ENCODE measurements around the gene CYP4F3.

CYP4F3 gene

GRCh38 chr19:15671237-15671821 is 30.6 kb downstream of the CYP4F3 start:
- TF ChIP-seq PATZ1 (CRISPR knock-in tag; IDR thresholded peaks at IDR 0.05; ENCODE audit: borderline replicate concordance) (no peak), GLIS3 (CRISPR knock-in tag; IDR thresholded peaks at IDR 0.05) (no peak), PPARA (CRISPR knock-in tag; IDR thresholded peaks at IDR 0.05; ENCODE audit: borderline replicate concordance) (no peak), ZC3H10 (CRISPR knock-in tag; IDR thresholded peaks at IDR 0.05) (no peak), ZNF565 (CRISPR knock-in tag; conservative IDR thresholded peaks at IDR 0.05; ENCODE audit: low read depth) (no peak), ISL1 (CRISPR knock-in tag; IDR thresholded peaks at IDR 0.05) (no peak), CREB5 (CRISPR knock-in tag; IDR thresholded peaks at IDR 0.05; ENCODE audit: low read depth) (no peak), CSDC2 (CRISPR knock-in tag; IDR thresholded peaks at IDR 0.05) (no peak), ZFP30 (CRISPR knock-in tag; IDR thresholded peaks at IDR 0.05) (no peak), ZNF8 (CRISPR knock-in tag; IDR thresholded peaks at IDR 0.05) (no peak), TOX (CRISPR knock-in tag; IDR thresholded peaks at IDR 0.05; ENCODE audit: borderline replicate concordance) (no peak), ZNF70 (CRISPR knock-in tag; IDR thresholded peaks at IDR 0.05) (no peak)
- TF ChIP-seq, protein P1, sequence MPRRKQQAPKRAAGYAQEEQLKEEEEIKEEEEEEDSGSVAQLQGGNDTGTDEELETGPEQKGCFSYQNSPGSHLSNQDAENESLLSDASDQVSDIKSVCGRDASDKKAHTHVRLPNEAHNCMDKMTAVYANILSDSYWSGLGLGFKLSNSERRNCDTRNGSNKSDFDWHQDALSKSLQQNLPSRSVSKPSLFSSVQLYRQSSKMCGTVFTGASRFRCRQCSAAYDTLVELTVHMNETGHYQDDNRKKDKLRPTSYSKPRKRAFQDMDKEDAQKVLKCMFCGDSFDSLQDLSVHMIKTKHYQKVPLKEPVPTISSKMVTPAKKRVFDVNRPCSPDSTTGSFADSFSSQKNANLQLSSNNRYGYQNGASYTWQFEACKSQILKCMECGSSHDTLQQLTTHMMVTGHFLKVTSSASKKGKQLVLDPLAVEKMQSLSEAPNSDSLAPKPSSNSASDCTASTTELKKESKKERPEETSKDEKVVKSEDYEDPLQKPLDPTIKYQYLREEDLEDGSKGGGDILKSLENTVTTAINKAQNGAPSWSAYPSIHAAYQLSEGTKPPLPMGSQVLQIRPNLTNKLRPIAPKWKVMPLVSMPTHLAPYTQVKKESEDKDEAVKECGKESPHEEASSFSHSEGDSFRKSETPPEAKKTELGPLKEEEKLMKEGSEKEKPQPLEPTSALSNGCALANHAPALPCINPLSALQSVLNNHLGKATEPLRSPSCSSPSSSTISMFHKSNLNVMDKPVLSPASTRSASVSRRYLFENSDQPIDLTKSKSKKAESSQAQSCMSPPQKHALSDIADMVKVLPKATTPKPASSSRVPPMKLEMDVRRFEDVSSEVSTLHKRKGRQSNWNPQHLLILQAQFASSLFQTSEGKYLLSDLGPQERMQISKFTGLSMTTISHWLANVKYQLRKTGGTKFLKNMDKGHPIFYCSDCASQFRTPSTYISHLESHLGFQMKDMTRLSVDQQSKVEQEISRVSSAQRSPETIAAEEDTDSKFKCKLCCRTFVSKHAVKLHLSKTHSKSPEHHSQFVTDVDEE (CRISPR knock-in tag; IDR thresholded peaks at IDR 0.05): no peak
- TF ChIP-seq, protein P2, sequence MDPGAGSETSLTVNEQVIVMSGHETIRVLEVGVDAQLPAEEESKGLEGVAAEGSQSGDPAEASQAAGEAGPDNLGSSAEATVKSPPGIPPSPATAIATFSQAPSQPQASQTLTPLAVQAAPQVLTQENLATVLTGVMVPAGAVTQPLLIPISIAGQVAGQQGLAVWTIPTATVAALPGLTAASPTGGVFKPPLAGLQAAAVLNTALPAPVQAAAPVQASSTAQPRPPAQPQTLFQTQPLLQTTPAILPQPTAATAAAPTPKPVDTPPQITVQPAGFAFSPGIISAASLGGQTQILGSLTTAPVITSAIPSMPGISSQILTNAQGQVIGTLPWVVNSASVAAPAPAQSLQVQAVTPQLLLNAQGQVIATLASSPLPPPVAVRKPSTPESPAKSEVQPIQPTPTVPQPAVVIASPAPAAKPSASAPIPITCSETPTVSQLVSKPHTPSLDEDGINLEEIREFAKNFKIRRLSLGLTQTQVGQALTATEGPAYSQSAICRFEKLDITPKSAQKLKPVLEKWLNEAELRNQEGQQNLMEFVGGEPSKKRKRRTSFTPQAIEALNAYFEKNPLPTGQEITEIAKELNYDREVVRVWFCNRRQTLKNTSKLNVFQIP (CRISPR knock-in tag; IDR thresholded peaks at IDR 0.05; ENCODE audit: borderline replicate concordance, low read depth): no peak
- ATAC-seq: no peak

DNA sequence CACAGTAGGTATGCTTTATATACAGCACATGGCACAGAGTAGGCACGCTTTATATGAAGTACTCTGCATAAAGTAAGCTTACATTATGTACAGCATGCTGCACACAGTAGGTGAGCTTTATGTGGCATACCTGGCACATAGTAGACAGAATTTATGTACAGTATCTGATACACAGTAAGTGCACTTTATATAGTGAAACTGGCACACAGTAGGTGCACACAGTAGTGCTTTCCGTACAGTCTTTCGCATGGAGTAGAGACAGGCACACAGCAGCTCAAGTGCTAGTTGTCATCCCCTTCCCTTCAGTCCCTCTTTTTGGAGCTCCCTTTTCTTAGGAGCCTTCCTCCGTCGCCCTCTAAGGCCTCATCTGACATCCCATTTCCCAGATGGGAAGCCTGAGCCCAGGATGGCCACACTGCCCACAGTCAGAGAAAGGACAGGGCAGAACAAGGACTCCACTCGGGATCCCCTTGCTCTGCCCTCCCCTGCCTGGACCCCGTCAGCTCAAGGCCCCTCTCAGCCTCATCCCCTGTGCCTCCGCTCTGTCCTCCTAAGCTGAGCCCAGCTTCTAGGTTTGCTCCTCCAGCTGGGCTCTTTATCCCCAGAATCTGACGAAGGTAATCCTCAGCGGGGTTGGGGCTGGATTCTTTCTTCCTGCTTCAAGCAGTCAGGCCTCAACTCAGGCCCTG is 31.3 kb downstream of the CYP4F3 start:
- TF ChIP-seq ESRRG (CRISPR knock-in tag; IDR thresholded peaks at IDR 0.05): no peak
- peak; percentile 51 for ATAC-seq

GRCh38 chr19:15672580-15673175 is 32.0 kb downstream of the CYP4F3 start, which contains the start of gene CYP4F12:
Gene CYP4F12, plus strand, starts transcription at chr19:15673087. Its CDS starts 443 bp downstream, at chr19:15673530.
- no peak for TF ChIP-seq ISL1 (CRISPR knock-in tag; IDR thresholded peaks at IDR 0.05)
- TF ChIP-seq PPARA (CRISPR knock-in tag; IDR thresholded peaks at IDR 0.05; ENCODE audit: borderline replicate concordance): no peak
- TF ChIP-seq, protein P1 (CRISPR knock-in tag; IDR thresholded peaks at IDR 0.05): no peak
- TF ChIP-seq, protein P3, sequence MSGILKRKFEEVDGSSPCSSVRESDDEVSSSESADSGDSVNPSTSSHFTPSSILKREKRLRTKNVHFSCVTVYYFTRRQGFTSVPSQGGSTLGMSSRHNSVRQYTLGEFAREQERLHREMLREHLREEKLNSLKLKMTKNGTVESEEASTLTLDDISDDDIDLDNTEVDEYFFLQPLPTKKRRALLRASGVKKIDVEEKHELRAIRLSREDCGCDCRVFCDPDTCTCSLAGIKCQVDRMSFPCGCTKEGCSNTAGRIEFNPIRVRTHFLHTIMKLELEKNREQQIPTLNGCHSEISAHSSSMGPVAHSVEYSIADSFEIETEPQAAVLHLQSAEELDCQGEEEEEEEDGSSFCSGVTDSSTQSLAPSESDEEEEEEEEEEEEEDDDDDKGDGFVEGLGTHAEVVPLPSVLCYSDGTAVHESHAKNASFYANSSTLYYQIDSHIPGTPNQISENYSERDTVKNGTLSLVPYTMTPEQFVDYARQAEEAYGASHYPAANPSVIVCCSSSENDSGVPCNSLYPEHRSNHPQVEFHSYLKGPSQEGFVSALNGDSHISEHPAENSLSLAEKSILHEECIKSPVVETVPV (CRISPR knock-in tag; IDR thresholded peaks at IDR 0.05): no peak
- no peak for TF ChIP-seq OSR1 (CRISPR knock-in tag; IDR thresholded peaks at IDR 0.05)
- no peak for TF ChIP-seq ZFP3 (CRISPR knock-in tag; IDR thresholded peaks at IDR 0.05)
- no peak for TF ChIP-seq BACH2 (CRISPR knock-in tag; IDR thresholded peaks at IDR 0.05; ENCODE audit: borderline replicate concordance)
- no peak for TF ChIP-seq GLIS3 (CRISPR knock-in tag; IDR thresholded peaks at IDR 0.05)
- TF ChIP-seq, protein P2 (CRISPR knock-in tag; IDR thresholded peaks at IDR 0.05; ENCODE audit: borderline replicate concordance, low read depth): no peak
- TF ChIP-seq TCF4 (CRISPR knock-in tag; IDR thresholded peaks at IDR 0.05; ENCODE audit: borderline replicate concordance): no peak
- no peak for TF ChIP-seq ZNF565 (CRISPR knock-in tag; conservative IDR thresholded peaks at IDR 0.05; ENCODE audit: low read depth)
- TF ChIP-seq CREB5 (CRISPR knock-in tag; IDR thresholded peaks at IDR 0.05; ENCODE audit: low read depth): no peak
- no peak for TF ChIP-seq ZC3H10 (CRISPR knock-in tag; IDR thresholded peaks at IDR 0.05)
- peak; percentile 73 for ATAC-seq

All from SK-N-SH treated with all-trans-retinoic acid at 6 μM for 48 hours (cell line).